IPS-NIHi11 (cell line): ENCODE data around the gene CAB39.

ENCODE experiments used
- DNase-seq: peaks from one replicate; pipeline ENCODE4 v3.0.0; 2012; ENCODE audit warnings: mixed read lengths, low spot score

Gene CAB39

DNA sequence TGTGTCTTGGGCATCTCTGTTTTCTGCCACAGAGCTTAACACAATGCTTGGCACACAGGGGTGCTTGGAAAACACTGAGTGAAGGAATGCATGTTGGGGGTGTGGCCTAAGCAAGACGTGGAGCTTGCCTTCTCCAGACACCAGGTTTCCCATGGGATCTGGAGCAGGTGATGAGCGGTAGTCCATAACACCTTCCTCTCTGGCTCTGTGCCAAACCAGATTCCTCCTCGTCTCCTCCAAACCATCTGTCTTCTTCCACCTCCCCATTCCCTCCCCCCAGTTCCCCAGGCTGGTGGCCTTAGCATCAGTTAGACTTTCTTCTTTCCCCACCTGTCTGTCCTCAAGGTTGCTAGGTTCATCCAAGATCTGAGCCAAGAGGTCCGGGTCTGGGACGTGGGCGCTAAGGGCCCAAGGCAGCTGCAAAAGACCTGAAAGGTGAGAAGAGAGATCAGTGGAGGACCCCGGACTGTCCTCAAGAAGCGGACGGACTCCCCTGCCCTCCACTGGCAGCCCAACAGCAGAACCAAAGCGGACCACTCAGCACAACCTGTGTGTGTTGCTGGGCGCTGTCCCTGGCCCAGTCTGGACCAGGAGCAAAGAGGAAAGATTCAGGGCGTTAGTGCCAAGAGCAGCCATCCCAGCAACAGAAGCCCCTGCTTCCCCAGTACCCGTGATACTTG is 150.9 kb downstream of the CAB39 start:
- no peak for DNase-seq

DNA sequence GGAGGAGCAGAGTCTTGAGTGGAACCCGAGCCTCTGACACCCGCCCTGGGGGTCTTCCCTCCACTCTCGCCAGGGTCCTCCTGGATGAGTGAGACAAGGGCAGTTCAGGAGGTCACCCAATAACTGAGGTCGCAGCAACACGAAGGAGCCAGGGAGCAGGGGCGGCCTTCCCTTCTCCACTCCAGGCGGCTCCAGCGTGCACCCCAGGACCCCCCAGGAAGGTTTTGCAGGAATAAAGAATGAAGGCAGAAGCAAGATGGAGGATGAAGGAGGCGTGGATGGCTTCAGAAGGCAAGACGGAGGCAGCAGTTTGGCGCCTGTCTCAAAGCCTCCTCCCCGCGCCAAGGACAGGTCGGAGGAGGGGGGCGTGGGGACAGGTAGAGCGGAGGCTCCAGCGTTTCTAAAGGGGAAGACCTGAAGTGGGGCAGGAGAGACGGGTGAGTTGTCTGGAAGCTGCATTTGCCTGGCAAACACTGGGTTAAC is 151.5 kb downstream of the CAB39 start:
- no peak for DNase-seq

DNA sequence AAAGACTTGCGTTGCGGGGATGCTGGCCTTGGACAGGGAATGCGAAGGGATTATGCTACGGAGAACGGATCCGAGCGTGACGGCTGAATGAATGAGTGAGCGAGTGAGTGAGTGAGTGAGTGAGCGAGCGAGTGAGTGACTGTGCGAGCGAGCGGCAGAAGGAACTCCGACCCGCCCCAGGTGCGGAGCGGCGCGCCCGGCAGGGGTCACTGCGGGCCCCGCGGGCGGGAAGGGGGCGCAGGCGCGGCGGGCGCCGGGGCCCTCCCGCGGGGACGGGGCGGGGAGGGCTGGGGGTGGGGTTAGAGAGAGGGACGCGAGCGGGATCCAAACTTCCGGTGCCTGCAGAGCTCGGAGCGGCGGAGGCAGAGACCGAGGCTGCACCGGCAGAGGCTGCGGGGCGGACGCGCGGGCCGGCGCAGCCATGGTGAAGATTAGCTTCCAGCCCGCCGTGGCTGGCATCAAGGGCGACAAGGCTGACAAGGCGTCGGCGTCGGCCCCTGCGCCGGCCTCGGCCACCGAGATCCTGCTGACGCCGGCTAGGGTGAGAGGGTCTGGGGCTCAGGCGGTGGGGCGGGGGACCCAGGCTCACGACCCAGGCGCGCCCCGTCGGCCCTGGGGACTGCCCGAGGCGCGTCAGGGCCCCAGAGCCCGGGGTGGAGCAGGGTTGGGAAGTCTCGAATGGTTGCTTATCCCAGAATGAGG is 152.1 kb downstream of the CAB39 start, which contains the start of gene ITM2C:
ITM2C (plus strand) TSS at position 338 of the 702 bp plus-strand sequence; CDS start at position 422, 84 bp downstream.
- peak; percentile 86 for DNase-seq

DNA sequence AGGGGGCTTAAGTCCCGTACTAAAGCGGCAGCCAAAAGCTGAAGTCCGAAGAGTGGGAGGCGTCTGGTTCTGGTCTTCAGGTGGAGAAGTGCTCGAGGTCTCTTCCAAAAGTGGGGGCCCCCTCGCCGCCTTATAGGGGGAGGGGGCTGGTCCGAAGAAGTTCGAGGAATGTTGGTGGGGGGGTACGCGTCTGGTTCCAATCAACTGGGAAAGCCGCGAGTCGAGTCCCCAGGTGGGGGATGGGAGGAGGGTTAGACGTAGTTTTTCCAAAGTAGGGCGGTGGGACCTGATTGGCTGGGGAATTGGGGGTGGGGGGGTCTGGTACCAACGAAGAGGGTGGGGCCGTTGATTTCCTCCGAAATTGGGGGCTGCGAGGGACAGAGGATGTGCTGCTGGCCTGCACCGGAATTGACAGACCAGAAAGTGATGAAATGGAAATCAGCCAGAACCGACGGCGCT is 152.7 kb downstream of the CAB39 start:
- DNase-seq: peak; percentile 59

DNA sequence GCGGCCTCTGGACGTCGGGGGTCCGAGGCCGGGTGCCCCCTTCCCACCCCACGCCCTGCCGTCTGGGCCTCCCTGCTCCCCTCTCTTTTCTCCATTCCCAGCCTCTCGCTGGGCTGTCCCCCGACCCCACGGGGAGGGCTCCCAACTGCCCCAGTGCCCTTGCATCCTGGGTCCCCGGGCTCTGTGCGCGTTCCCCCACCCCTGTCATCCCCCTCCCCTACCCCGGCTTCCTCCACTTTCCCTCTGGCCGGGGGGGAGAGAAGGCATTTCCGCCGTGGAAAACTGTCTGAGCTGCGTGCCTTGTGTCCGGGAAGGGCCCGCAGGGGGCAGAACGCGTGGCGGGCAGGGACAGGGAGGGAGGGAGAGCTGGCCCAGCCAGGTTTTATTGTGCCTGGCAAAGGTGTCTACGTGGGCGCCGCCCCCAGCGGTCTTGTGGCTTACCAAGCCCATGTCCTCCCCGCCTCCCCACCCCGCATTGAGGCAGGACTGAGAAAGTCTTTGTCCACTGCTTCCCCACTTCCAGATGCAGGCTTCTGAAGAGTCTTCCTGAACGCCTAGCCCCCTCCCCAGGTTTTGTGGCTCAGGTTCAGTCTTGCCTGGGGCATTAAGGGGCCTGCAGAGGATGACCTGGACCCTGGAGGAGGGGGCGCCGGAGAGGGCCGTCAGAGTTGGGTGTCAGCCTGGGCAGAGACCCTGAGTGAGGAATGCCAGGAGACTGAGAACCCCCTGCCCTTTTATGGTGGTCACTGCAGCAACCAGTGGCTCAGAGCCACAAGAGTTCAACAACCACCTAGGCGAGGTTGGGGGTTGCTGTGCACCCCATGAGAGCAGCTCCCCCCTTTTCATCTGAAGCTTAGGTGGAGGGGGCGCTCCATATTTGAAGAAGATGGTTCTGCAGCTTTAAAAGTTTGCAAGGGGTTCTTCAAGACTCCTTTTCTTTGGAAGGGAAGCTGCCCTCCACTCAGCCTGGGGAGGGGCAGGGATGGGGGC is 153.4 kb downstream of the CAB39 start:
- peak; percentile 49 for DNase-seq

DNA sequence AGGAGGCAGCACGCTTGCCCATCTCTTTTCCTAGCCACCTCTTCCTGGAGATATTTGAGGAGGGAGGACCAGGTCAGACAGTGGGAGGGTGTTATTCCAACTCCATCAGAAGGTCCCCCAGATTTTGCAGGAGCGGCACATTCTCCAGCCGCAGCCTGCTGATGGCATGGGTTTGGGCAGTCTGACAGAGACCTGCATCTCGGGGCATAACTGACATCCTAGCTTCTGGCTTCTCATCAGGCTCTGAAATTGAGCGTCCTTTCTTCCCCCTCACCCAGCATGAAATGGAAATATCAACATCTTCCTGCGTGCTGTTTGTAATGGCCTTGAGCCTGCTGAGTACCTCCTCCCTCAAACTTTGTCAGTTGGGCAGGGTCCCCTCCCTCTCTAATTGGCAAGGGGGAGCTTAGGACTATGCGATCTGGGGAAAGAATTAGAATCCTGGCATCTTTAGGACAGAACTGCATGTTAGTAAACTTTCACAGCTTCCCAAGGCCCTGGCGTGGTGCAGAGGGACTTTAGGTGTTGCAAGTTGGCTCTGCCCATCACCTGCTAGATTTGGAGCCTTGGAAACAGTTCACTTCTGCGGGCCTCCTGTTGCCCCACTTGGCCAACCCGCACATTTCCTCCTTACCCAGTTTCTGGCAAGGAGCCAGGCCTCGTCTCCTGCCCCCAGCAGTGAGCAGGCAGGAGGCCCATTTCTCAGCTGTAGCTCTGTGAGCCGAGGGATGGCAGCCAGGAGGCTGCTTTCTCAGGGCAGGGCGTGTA is 154.3 kb downstream of the CAB39 start:
- DNase-seq: no peak

DNA sequence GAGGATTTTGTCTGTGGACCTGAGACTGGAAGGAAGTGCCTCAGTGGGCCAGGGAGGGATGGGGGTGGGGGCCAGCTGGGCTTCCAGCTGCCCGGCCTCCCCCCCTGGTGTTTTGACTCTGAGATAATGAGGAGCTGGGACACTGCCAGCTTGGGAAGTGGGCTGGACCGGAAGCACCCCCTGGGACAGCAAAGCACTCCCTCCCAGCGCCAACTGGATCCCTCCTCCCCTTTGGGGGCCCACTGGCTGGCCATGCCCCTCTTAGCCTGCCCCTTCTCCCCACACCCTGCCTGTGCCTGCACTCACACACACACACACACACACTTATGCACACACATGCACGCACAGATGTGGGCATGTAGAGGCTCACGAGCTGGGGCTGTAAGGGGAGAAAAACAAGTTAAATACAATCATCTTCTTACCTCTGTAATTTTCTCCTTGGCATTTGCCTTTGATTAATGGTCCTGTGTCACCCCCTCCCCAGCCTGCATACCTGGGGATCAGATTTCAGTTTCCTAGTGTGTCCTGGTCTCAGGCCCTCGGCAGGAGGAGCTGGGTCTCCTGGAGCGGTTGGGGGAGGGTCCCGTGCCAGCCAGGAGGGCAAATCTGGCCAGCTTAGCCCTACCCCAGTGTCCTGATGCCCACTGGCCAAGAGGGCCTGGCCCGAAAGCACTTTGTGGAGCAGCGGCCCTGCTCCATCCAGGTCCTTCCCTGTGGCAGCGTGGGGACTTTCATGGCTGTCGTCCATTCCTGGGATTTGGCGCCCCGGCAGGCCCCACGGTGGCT is 155.7 kb downstream of the CAB39 start:
- peak; percentile 40 for DNase-seq

DNA sequence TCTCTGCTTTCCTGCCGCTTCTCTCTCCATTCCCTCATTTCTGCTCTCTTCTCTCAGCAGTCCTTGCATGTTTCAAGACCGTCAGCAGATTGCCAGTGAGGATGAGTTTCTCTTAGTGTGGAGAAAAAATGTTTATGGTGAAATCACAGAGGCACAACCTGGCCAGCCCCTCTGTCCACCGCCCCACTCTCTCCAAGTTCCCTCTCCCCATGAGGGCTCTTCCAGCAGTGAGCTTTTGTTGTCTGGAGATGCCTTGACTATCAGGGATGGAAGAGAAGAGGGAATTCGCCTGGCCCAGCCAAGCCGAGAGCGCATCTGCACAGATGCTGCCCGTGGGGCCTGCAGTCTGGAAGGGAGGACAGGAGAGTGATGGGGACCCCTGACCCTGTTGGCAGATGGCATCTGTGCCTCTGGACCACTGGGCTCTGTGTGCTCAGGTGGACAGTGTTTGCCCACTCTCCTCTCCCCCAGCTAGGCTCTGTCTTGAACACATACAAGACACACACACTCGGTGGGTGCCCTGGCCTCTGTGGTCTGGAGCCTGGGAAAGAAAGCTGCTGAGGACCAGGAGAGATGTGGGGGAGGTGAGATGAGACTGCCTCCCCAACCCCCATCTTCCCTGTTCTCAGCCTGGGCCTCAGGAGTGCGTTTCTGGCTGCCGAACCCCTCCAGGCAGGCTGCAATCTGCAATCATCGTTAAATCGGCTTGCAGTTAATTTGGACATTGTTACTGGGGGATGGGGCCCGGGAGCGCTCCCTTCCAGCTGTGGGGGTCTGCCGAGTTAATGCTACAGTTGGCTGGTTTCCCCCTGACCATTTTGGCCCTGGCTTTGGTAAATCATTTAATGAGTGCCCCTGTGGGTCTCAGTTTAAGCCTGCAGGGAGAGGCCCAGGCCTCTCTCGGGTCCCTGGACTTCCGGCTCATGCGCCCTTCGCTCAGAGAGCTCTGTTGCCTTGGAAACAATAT is 156.6 kb downstream of the CAB39 start:
- DNase-seq: no peak

DNA sequence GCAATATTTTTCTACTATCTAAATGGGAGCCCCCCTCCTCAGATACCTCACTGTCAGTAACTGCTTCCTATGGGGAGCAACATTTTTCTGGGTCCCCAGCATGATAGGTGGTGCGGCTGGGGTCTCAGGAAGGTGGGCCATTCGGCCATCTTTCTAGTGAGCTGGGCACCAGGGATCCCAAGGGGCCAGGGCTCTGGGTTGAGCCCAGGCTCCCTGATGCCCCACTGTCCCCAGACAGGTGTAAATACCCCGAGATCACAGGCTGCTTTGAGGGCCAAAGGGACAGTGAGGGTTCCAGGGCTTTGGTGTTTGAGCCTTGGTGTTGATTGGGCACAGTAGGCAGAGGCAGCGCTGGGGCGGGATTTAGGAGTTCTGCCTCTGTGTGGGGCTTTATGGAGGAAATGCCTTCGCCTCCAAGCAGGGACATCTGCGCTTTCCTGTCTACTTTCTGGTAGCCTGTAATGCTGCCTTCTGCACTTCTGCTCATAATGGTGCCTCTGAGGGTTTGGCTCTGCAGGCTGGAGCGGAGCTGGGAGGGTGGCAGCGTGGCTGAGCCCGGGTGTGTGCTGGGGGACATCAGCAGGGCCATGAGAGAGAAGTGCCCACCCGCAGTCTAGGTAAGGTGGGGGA is 157.4 kb downstream of the CAB39 start:
- DNase-seq: no peak
